ENCODE measurements around the gene HACD1.

DNA sequence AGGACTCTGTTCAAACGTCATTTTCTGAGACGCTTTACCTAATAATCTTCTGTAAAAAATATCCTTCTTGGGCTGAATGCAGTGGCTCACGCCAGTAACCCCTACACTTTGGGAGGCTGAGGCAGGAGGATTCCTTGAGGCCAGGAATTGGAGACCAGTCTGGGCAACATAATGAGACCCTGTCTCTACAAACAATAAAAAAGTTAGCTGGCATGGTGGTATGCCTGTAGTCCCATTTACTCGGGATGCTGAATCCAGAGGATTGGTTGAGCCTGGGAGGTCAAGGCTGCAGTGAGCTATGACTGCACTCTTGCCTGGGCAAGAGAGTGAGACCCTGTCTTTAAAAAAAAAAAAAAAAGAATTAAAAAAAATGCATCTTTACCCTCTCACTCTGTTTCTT, 31.9 kb upstream of the HACD1 start:
- TF ChIP-seq, protein P1, sequence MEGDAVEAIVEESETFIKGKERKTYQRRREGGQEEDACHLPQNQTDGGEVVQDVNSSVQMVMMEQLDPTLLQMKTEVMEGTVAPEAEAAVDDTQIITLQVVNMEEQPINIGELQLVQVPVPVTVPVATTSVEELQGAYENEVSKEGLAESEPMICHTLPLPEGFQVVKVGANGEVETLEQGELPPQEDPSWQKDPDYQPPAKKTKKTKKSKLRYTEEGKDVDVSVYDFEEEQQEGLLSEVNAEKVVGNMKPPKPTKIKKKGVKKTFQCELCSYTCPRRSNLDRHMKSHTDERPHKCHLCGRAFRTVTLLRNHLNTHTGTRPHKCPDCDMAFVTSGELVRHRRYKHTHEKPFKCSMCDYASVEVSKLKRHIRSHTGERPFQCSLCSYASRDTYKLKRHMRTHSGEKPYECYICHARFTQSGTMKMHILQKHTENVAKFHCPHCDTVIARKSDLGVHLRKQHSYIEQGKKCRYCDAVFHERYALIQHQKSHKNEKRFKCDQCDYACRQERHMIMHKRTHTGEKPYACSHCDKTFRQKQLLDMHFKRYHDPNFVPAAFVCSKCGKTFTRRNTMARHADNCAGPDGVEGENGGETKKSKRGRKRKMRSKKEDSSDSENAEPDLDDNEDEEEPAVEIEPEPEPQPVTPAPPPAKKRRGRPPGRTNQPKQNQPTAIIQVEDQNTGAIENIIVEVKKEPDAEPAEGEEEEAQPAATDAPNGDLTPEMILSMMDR (IDR thresholded peaks at IDR 0.05) = no peak
- TF ChIP-seq POLR2A (IDR thresholded peaks at IDR 0.05) (no peak), EP300 (IDR thresholded peaks at IDR 0.05) (no peak), POLR2AphosphoS5 (IDR thresholded peaks at IDR 0.05) (no peak)
